Measurements from ENCODE around the gene FAM124A. TPM values are rescaled to one million over a fixed set of nuclear protein-coding genes. Genes with fewer than 3 reads are reported as not detected.

The FAM124A gene
- total and polyA plus RNA-seq, 2 donors from 2014 or later, result 3.5 to 7.7 TPM

GRCh38 chr13:51303063-51303552 lies 80.9 kb downstream of the FAM124A start:
- DNase-seq (no peak), FAIRE-seq (no peak)
- Histone ChIP-seq H3K27ac (ENCODE audit: low read depth in 2 of 2, low read length in 2 of 2) (no peak overlapping the region), H3K4me3 (ENCODE audit: low read length in 3 of 3) (no peak overlapping the region), H3K9ac (ENCODE audit: low read length in 3 of 3) (no peak overlapping the region), H3K9me3 (ENCODE audit: control insufficient read depth in 2 of 3, insufficient read depth in 1 of 3, low read length in 3 of 3) (no peaks in the 10 kb centered on the region), H3K36me3 (ENCODE audit: control insufficient read depth in 2 of 3, insufficient read depth in 3 of 3, low read length in 3 of 3) (no peaks in the 10 kb centered on the region), H3K4me1 (ENCODE audit: control insufficient read depth in 2 of 3, insufficient read depth in 2 of 3, low read depth in 1 of 3, low read length in 3 of 3) (no peaks in the 10 kb centered on the region), H3K27me3 (ENCODE audit: control insufficient read depth, insufficient read depth, low read length) (no peaks in the 10 kb centered on the region)
- no peak for TF ChIP-seq CTCF (IDR thresholded peaks at IDR 0.05; ENCODE audit: borderline replicate concordance, extremely low read depth, insufficient read depth)
- intact Hi-C loops (cut with DNase I), result no loop called here

DNA sequence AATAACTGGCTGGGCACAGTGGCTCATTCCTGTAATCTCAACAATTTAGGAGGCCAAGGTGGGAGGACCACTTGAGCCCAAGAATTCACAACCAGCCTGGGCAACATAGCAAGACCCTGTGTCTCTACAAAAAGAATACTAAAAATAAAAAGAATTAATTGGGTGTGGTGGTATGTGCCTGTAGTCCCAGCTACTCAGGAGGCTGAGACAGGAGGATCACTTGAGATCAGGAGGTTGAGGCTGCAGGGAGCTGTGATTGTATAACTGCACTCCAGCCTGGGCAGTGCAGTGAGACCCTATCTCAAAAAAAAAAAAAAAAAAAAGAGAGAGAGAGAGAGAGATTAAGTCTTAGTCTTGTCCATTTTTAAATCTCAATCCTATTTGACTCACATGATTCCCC lies 81.7 kb downstream of the FAM124A start:
- DNase-seq, result no peak
- no peak for FAIRE-seq
- Histone ChIP-seq H3K4me3 (ENCODE audit: low read length in 3 of 3) (no peak overlapping the region), H3K36me3 (ENCODE audit: control insufficient read depth in 2 of 3, insufficient read depth in 3 of 3, low read length in 3 of 3) (no peaks in the 10 kb centered on the region), H3K9ac (ENCODE audit: low read length in 3 of 3) (no peak overlapping the region), H3K9me3 (ENCODE audit: control insufficient read depth in 2 of 3, insufficient read depth in 1 of 3, low read length in 3 of 3) (no peaks in the 10 kb centered on the region), H3K27me3 (ENCODE audit: control insufficient read depth, insufficient read depth, low read length) (no peaks in the 10 kb centered on the region), H3K27ac (ENCODE audit: low read depth in 2 of 2, low read length in 2 of 2) (no peak overlapping the region), H3K4me1 (ENCODE audit: control insufficient read depth in 2 of 3, insufficient read depth in 2 of 3, low read depth in 1 of 3, low read length in 3 of 3) (no peaks in the 10 kb centered on the region)
- no peak for TF ChIP-seq CTCF (IDR thresholded peaks at IDR 0.05; ENCODE audit: borderline replicate concordance, extremely low read depth, insufficient read depth)
- intact Hi-C loops (cut with DNase I), result no loop called here

- no peaks in the 10 kb centered on the region for H3K4me1 ChIP-seq (ENCODE audit: control insufficient read depth in 2 of 3, insufficient read depth in 2 of 3, low read depth in 1 of 3, low read length in 3 of 3)
- H3K4me3 ChIP-seq (ENCODE audit: low read length in 3 of 3), result no peak overlapping the region
- intact Hi-C loops (cut with DNase I), result no loop called here
- TF ChIP-seq CTCF (IDR thresholded peaks at IDR 0.05; ENCODE audit: borderline replicate concordance, extremely low read depth, insufficient read depth), result no peak
- no peaks in the 10 kb centered on the region for H3K36me3 ChIP-seq (ENCODE audit: control insufficient read depth in 2 of 3, insufficient read depth in 3 of 3, low read length in 3 of 3)
- H3K27me3 ChIP-seq (ENCODE audit: control insufficient read depth, insufficient read depth, low read length), result no peaks in the 10 kb centered on the region
- FAIRE-seq, result no peak
- H3K9ac ChIP-seq (ENCODE audit: low read length in 3 of 3), result no peak overlapping the region
- no peak overlapping the region for H3K27ac ChIP-seq (ENCODE audit: low read depth in 2 of 2, low read length in 2 of 2)
- DNase-seq, result no peak
- H3K9me3 ChIP-seq (ENCODE audit: control insufficient read depth in 2 of 3, insufficient read depth in 1 of 3, low read length in 3 of 3), result no peaks in the 10 kb centered on the region
These were observed 83.2 kb downstream of the FAM124A start for GRCh38 chr13:51305271-51305967.

Data from kidney (tissue), 14 donors.